ENCODE data around the gene PIP5KL1.

GRCh38 chr9:127968700-127969383, 38.3 kb upstream of the PIP5KL1 start:
- TF ChIP-seq ELF4 (CRISPR knock-in tag; IDR thresholded peaks at IDR 0.05; ENCODE audit: low read depth), result no peak
- TF ChIP-seq NFYB (CRISPR knock-in tag; conservative IDR thresholded peaks at IDR 0.05; ENCODE audit: low read depth), result no peak
- TF ChIP-seq CTCF (IDR thresholded peaks at IDR 0.05), result no peak
